Naive thymus-derived CD8-positive, alpha-beta T cell (primary cell): Measurements from ENCODE around the gene CCND3. TPM values are rescaled to one million over a fixed set of nuclear protein-coding genes. Genes with fewer than 3 reads are reported as not detected.

Experiments
- ATAC-seq, 2 donors: fragments of 150-1000 bp; cut with Tn5 transposase in 1 of 2; sonication (Bioruptor Pico), chemical (Tn5 transposase) in 1 of 2; 1 replicate in 1 of 2; 2 replicates in 1 of 2; pipeline ENCODE4 v1.10.0; 2021; ENCODE audit warnings: mild to moderate bottlenecking in 2 of 2, moderate library complexity in 2 of 2
- POLR2A ChIA-PET: fragments of 350-600 bp; sonication (Branson Sonifier 250); formaldehyde crosslinking; loops from one replicate; lab custom pipeline; 2021; ENCODE audit warnings: antibody characterized with exemption; lab: Charles Lee
- DNase-seq, 10 donors: peaks; one replicate each; pipeline versions ENCODE4 v3.0.0 to v3.0.0-alpha.2; 2020 to 2022
- H3K27ac Mint-ChIP-seq, 10 donors: one replicate each; pipeline ENCODE4 v1.8.0; 2020 to 2022; ENCODE audit warnings: mild to moderate bottlenecking in 10 of 10, mixed read lengths in 10 of 10, moderate library complexity in 4 of 10, inconsistent platforms in 1 of 10
- H3K27me3 Mint-ChIP-seq, 5 donors: one replicate each; pipeline ENCODE4 v1.8.0; 2021 to 2022; ENCODE audit warnings: mixed read lengths in 5 of 5
- H3K36me3 Mint-ChIP-seq, 3 donors: one replicate each; pipeline ENCODE4 v1.8.0; 2020 to 2022; ENCODE audit warnings: mixed read lengths in 3 of 3, mild to moderate bottlenecking in 2 of 3, inconsistent platforms in 1 of 3
- H3K4me1 Mint-ChIP-seq, 4 donors: one replicate each; pipeline ENCODE4 v1.8.0; 2021 to 2022; ENCODE audit warnings: mixed read lengths in 4 of 4
- H3K4me3 Mint-ChIP-seq, 10 donors: one replicate each; pipeline ENCODE4 v1.8.0; 2020 to 2022; ENCODE audit warnings: mild to moderate bottlenecking in 10 of 10, mixed read lengths in 10 of 10, moderate library complexity in 6 of 10, inconsistent platforms in 1 of 10
- H3K9me3 Mint-ChIP-seq, 9 donors: one replicate each; pipeline ENCODE4 v1.8.0; 2020 to 2022; ENCODE audit warnings: mixed read lengths in 9 of 9, mild to moderate bottlenecking in 3 of 9, inconsistent platforms in 1 of 9, moderate library complexity in 1 of 9
- polyA plus RNA-seq, 3 donors: library from polyadenylated mRNA; unstranded; fragments of 300-500 nt; fragmentation: Illumina TruSeq; gene quantifications; one replicate each; pipeline ENCODE4 v1.2.3, GENCODE V29; 2021
- total RNA-seq, 8 experiments: library from RNA in 2 of 8; stranded (reverse) in 2 of 8; gene quantifications; one replicate each; pipeline ENCODE4 v1.2.3 and lab custom pipeline; 2021 to 2026

The CCND3 gene
- total and polyA plus RNA-seq, 5 experiments from 2014 or later, result 282 to 765 (median 519) TPM

DNA sequence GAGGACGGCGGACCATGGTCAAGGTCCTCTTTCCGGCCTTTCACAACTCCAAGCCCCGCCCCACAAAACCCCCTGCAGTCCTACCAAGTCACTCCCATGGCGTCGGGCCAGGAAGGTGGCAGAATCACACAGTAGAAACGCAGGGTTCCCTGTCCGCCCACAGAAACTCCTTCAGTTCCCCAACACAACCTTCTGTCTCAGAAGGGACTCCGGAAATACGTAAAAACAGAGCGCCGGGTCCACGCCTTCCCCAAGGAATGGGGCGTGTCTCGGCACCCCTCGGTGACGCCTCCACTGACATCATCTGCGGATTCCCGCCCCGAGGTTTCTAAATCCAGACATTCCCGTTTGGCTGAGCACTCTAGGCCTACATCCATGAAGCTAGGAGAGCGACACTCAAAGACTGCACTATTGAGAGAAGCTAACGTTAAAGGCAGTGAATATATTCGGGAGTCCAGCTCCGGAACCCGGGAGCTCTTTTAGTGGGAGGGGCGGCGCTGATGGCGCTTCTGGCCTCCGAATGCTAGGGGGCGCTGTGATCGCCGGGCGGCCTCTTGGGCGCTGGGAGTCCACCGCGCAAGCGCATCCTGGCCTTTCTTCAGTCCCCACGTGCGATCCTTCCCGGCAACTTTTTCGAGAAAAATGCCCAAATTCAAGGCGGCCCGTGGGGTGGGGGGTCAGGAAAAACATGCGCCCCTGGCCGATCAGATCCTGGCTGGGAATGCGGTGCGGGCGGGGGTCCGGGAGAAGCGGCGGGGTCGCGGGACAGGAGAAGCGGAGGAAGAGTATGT, 20.5 kb downstream of the CCND3 start, which contains the start of the genes BYSL and MED20:
BYSL (plus strand) TSS at position 579 of the 791 bp plus-strand sequence; CDS start at position 643, 64 bp downstream.
MED20 (minus strand) TSS at position 219 of the 791 bp plus-strand sequence; CDS start at position 98, 121 bp downstream.
- DNase-seq (peak; percentile 89 to 98 (median 94)), ATAC-seq (peak; percentile 86 to 91)
- Mint-ChIP-seq H3K9me3 (no peaks in the 10 kb centered on the region), H3K27ac (peak within 1 kb of the TSS; percentile 97 to 100 (median 99)), H3K36me3 (peaks cover 0 to 23% (median 0%) of the 10 kb centered on the region in 3 donors), H3K27me3 (peaks cover 0 to 4% (median 0%) of the 10 kb centered on the region in 5 donors), H3K4me1 (peaks cover 37 to 58% (median 54%) of the 10 kb centered on the region in 4 donors), H3K4me3 (peak within 1 kb of the TSS; percentile 97 to 100 (median 100))
- POLR2A ChIA-PET, result interaction anchor here (0.7 to 5.7 kb wide), 14 partner anchors 10 to 1009 kb away, joined by 3 to 98 read pairs (median 6); partner anchors contain the start of genes CCND3, TAF8, TOMM6 and USP49

DNA sequence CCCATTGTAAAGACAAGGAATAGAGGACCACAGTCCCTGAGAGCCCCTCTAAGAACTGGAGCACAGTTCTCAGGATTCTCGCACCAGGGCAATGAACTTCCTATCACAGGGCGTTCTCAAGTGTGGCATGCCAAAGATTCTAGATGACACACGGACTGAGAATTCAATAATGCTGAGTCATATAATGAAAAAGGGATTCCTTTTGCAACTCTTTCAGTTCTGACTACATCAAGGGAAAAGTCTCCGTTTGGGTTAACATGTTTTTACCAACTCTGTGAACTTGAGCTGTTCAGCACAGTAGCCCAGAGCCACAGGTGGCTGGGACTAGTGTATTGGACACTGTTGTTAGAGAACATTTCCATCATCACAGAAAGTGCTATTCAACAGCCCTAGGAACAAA, 24.1 kb downstream of the CCND3 start:
- POLR2A ChIA-PET, result no interaction called here
- H3K4me3 Mint-ChIP-seq, result no peak overlapping the region

DNA sequence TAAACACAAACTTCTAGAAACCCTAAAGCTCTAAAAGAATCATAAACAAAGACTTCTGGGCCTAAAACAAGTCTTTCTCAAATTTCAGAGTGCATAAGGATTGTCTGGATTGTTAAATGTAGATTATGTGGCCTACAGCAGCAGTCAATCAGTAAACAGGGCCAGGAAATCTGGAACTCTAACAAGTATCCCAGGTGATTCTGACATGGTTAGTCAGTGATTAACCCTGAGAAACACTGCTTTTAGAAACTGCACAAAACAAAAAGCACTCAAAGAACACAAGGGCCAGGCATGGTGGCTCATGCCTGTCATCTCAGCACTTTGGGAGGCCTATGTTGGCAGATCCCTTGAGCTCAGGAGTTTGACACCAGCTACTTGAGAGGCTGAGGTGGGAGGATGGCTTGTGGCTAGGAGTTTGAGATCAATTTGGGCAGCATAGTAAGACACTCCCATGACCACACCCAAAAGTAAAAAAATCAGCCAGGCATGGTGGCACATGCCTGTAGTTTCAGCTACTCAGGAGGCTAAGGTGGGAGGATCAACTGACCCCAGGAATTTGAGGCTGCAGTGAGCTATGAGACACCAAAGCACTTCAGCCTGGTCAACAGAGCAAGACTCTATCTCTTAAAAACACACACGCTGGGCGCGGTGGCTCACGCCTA, 26.6 kb downstream of the CCND3 start:
- peak overlapping the region in 1 of 10 donors; percentile 18 for H3K27ac Mint-ChIP-seq
- no peaks in the 10 kb centered on the region for H3K9me3 Mint-ChIP-seq
- peaks cover 0 to 54% (median 10%) of the 10 kb centered on the region in 3 donors for H3K36me3 Mint-ChIP-seq
- POLR2A ChIA-PET, result no interaction called here
- H3K27me3 Mint-ChIP-seq, result no peaks in the 10 kb centered on the region
- ATAC-seq, result no peak
- H3K4me3 Mint-ChIP-seq, result no peak overlapping the region
- peaks cover 4 to 28% (median 9%) of the 10 kb centered on the region in 4 donors for H3K4me1 Mint-ChIP-seq
- no peak for DNase-seq

More for the DNA sequence above, 24.1 kb downstream of the CCND3 start:
- Mint-ChIP-seq H3K27me3 (peaks cover 0 to 4% (median 0%) of the 10 kb centered on the region in 5 donors), H3K9me3 (no peaks in the 10 kb centered on the region), H3K36me3 (peaks cover 0 to 39% (median 9%) of the 10 kb centered on the region in 3 donors), H3K4me1 (peaks cover 25 to 48% (median 29%) of the 10 kb centered on the region in 4 donors), H3K27ac (no peak overlapping the region)
- no peak for ATAC-seq
- DNase-seq, result no peak

DNA sequence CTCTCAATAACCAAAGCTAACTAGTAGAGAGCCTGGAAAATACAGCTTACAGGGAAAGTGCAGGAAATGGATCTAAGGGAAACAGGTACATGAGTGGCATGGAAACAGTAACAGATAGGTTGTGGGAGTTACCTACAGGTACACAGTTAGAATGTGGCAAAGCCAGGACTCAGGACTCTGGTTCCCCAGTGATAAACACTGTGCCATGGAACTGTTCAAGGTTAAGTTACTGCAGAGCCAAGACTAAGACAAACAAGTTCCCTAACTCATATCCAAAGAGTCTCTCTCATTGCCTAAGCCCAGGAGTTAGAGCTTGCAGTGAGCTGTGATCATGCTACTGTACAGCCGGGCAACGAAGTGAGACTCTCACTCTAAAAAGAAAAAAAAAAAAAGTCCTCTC, 27.3 kb downstream of the CCND3 start:
- POLR2A ChIA-PET, result no interaction called here
- ATAC-seq (no peak), DNase-seq (no peak)
- Mint-ChIP-seq H3K27me3 (no peaks in the 10 kb centered on the region), H3K4me3 (no peak overlapping the region), H3K9me3 (no peaks in the 10 kb centered on the region), H3K4me1 (peaks cover 0 to 25% (median 7%) of the 10 kb centered on the region in 4 donors), H3K27ac (peak overlapping the region in 1 of 10 donors; percentile 50), H3K36me3 (peaks cover 0 to 56% (median 10%) of the 10 kb centered on the region in 3 donors)

DNA sequence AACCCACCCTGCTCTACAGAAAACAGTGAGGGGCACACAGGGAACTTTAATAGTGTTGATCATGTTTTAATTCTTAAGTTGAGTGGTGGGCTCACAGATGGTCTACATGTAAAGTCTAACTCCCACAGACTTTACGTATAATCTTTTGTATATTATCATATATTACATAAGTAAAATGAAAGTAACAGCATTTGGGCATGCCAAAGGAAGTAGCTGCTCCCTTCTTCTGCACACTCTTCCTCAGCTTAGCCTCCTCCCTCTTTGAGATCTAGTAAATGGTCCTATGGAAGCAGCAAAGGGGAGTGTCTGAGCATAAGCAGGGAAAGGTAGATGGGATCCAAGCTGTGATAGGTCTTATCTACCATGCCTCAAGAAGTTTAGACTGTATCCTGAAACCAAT, 31.9 kb downstream of the CCND3 start:
- H3K36me3 Mint-ChIP-seq, result peaks cover 0 to 76% (median 12%) of the 10 kb centered on the region in 3 donors
- DNase-seq, result no peak
- no peak overlapping the region for H3K4me3 Mint-ChIP-seq
- POLR2A ChIA-PET, result interaction anchor here (0.6 kb wide), 1 partner anchor 16 kb away, joined by 3 read pairs; no protein-coding TSS in a partner anchor
- H3K27me3 Mint-ChIP-seq, result no peaks in the 10 kb centered on the region
- H3K4me1 Mint-ChIP-seq, result peaks cover 8 to 21% (median 14%) of the 10 kb centered on the region in 4 donors
- ATAC-seq, result no peak
- no peaks in the 10 kb centered on the region for H3K9me3 Mint-ChIP-seq
- peak overlapping the region in 1 of 10 donors; percentile 31 for H3K27ac Mint-ChIP-seq

DNA sequence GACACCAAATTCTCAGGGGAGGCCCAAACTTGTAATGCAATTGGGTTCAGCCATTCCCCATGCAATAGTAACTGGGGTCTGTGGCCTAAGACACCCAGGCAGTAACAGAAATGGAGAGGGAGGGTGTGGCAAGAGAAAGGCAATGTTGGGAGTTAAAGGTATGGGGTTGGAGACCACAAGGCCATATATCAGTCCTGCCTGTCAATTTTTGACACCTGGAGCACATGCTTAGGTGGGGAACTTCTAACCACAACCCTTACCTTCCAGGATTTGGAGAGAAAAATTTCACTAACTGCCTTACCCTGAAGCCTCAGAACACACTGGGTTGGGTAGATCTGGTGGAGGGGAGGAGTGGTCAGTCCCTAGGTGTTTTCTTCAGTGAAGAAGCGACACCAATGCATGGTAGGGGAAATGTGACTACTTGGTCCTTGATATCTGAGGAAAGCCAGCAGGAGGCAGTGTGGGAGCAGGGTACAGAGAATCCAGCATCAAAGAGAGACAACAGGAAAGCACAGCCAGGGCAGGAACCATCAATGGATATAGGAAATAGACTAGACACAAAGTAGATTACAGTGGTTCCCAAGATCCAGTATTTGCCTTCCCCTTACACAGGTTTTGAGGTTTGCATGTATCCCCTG, 39.6 kb downstream of the CCND3 start:
- H3K36me3 Mint-ChIP-seq, result peaks cover 0 to 15% (median 0%) of the 10 kb centered on the region in 3 donors
- no peak overlapping the region for H3K4me3 Mint-ChIP-seq
- POLR2A ChIA-PET, result no interaction called here

DNA sequence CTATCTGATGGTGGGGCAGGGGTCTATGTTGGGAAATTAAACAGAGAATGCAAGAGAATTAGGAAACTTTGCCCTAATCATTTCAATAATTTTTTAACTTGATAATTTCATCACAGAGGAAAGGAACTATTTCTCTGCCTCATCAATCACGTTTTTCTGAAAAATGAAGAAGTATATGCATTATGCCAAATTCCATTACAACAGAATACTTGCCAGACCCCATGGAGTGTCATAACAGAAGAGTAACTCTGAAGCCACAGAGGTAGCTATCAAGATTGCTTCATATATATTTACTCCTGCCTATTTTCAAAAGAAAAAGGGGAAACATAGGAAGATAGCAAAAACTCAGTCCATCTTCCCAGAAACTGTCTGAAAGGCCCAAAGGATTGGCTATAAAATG, 40.7 kb downstream of the CCND3 start:
- no peak overlapping the region for H3K27ac Mint-ChIP-seq
- H3K4me3 Mint-ChIP-seq, result no peak overlapping the region
- H3K36me3 Mint-ChIP-seq, result peaks cover 0 to 6% (median 0%) of the 10 kb centered on the region in 3 donors
- ATAC-seq, result no peak
- POLR2A ChIA-PET, result no interaction called here
- DNase-seq, result no peak
- H3K27me3 Mint-ChIP-seq, result no peaks in the 10 kb centered on the region
- no peaks in the 10 kb centered on the region for H3K9me3 Mint-ChIP-seq
- H3K4me1 Mint-ChIP-seq, result peaks cover 16 to 25% (median 21%) of the 10 kb centered on the region in 4 donors

More for the DNA sequence above, 39.6 kb downstream of the CCND3 start:
- H3K27ac Mint-ChIP-seq, result peak overlapping the region in 4 of 10 donors; percentile 22 to 68 (median 48)
- peak; percentile 54 to 67 for ATAC-seq
- H3K9me3 Mint-ChIP-seq, result no peaks in the 10 kb centered on the region
- H3K27me3 Mint-ChIP-seq, result no peaks in the 10 kb centered on the region
- peaks cover 14 to 20% (median 17%) of the 10 kb centered on the region in 4 donors for H3K4me1 Mint-ChIP-seq
- DNase-seq, result peak; percentile 23 to 74 (median 52)

DNA sequence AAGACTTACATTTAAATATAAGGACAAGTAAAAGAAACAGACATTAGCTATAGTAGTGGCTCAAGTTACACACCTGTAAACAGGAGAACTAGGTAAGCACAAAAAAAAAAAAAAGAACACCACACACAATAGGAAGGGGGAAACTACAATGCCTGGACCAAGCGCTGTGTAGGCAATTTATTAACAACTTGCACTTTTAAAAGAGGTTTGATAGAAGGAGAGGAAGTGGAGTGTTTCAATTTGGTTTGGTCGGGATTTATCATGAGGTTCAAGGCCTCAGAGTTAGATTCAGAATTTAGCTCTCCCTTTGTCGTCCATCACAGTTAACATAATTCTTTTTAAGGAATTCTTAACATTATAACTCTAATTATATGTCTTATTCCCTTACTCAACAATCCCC, 45.3 kb downstream of the CCND3 start:
- Mint-ChIP-seq H3K9me3 (no peaks in the 10 kb centered on the region), H3K4me1 (peaks cover 0 to 11% (median 9%) of the 10 kb centered on the region in 4 donors), H3K4me3 (peak overlapping the region in 1 of 10 donors; percentile 15), H3K27me3 (no peaks in the 10 kb centered on the region), H3K36me3 (no peaks in the 10 kb centered on the region), H3K27ac (peak overlapping the region in 9 of 10 donors; percentile 73 to 96 (median 90))
- POLR2A ChIA-PET, result interaction anchor here (0.6 to 2.1 kb wide), 13 partner anchors 25 to 1303 kb away, joined by 3 to 18 read pairs (median 4); partner anchors contain the start of genes BYSL, MED20 and TAF8
- ATAC-seq, result no peak
- DNase-seq, result no peak

DNA sequence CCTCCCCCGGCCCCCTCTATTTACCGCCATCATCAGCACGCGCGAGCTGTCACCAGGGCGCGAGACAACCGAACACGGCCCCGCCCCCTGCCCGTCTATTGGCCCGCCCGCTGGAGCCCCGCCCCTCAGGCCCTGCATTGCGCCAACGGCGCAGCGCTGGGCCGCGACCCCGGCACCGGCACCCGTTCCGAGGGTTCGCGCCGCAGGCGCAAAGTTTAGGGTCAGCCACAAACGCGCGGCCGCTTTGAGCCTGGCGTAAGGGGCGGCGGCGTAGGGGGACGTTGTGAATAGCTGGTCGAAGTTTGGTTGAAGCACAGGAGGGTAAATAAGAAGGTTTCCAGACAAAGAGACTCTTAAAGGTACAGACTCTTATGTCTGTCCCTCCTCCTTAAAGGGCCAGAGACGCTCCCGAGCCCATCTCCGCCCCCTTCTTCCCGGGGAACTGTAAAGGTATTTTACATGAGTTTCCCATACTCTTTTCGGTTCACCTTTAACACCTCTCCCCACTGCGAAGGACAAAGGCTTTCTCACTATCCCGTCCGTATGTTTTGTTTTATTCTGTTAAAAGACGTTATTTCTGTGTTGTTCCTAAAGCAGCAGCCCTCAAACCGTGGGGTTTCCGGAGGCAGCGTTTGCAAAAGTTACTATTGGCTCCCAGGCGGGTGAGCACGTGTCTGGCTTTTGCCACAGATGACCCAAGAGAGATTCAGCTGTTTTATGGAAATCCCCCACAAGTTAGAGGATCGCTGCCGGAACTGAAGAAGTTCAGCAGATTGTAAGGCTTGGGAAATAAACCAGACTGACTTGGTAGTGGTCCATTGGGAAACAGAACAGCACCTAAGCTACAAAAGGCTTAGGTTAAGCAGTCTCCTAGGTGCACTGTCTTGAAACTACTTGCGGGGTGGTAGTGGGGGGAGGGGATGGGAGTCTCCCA, 46.0 kb downstream of the CCND3 start, which contains the start of gene USP49:
USP49 (minus strand) TSS at position 76 of the 934 bp plus-strand sequence. CDS start 88,392 bp downstream, outside the sequence.
- no peak within 1 kb of the TSS for H3K4me3 Mint-ChIP-seq
- H3K4me1 Mint-ChIP-seq, result peaks cover 0 to 11% (median 9%) of the 10 kb centered on the region in 4 donors
- no peaks in the 10 kb centered on the region for H3K27me3 Mint-ChIP-seq
- POLR2A ChIA-PET, result interaction anchor here (0.6 to 2.1 kb wide), 15 partner anchors 26 to 1304 kb away, joined by 3 to 18 read pairs (median 3); partner anchors contain the start of genes BYSL, MED20, TAF8 and TOMM6
- peak within 1 kb of the TSS in 9 of 10 donors; percentile 73 to 96 (median 90) for H3K27ac Mint-ChIP-seq
- no peaks in the 10 kb centered on the region for H3K36me3 Mint-ChIP-seq
- peak; percentile 91 to 92 for ATAC-seq
- peak; percentile 81 to 95 (median 90) for DNase-seq
- H3K9me3 Mint-ChIP-seq, result no peaks in the 10 kb centered on the region

DNA sequence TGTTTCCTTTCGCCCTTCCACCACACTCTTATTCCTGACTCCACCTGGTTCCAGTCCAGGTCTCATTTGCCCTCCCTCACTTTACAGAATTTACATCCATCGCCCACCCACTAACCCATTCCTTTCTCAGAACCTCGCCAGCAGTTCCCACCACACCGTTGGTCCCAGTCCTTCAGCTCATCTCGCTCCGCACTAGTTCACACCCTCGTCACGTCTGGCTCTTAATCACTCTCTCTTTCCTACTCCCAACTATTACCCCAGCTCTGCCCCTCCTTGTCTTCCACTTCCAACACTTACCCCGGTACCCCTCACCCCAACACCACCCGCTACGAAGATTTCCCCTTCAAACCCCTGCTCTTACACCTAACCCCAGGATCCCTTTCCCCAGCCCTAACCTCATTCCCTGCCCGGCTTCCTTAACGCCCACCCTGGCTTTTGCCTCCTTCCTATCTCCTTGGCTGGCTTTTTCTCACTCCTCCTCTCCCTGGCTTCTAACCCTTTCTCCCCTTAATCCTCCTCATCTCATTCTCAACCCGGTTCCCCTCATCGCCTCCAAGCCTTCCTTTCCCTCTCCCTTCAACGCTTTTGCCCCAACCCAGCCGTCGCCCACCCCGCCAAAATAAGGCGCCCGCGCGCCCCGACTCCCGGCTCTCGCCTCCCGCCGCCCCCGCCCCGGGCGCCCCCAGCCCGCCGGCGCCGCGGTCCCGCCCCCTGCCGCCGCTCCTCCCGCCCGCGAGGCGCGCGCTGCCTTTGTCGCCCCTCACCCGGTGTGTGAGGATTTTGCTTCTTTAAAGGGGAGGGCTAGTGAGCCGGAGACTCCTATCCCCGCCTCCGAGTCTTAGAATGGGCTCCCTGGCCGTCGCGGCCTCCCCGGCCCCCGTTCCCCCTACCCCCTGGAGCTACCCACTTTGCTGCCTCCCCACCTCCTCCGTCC, 47.0 kb downstream of the CCND3 start:
- Mint-ChIP-seq H3K27me3 (no peaks in the 10 kb centered on the region), H3K9me3 (no peaks in the 10 kb centered on the region), H3K4me1 (peaks cover 0 to 11% (median 9%) of the 10 kb centered on the region in 4 donors), H3K36me3 (no peaks in the 10 kb centered on the region), H3K4me3 (no peak overlapping the region), H3K27ac (peak overlapping the region in 7 of 10 donors; percentile 89 to 96 (median 94))
- POLR2A ChIA-PET, result interaction anchor here (0.5 to 2.1 kb wide), 15 partner anchors 13 to 669 kb away, joined by 3 to 18 read pairs (median 4); partner anchors contain the start of genes BYSL, MED20, TAF8 and TOMM6
- ATAC-seq, result peak; percentile 55 to 67
- peak in 2 of 10 donors; percentile 13 to 53 for DNase-seq
